ENCODE results near the gene KMT2B. TPM values are rescaled to one million over a fixed set of nuclear protein-coding genes. Genes with fewer than 3 reads are reported as not detected.

Gene KMT2B
- polyA plus RNA-seq, 2 of the 4 experiments (the other 2 are of a cell fraction), result 17.8 to 39.4 TPM

DNA sequence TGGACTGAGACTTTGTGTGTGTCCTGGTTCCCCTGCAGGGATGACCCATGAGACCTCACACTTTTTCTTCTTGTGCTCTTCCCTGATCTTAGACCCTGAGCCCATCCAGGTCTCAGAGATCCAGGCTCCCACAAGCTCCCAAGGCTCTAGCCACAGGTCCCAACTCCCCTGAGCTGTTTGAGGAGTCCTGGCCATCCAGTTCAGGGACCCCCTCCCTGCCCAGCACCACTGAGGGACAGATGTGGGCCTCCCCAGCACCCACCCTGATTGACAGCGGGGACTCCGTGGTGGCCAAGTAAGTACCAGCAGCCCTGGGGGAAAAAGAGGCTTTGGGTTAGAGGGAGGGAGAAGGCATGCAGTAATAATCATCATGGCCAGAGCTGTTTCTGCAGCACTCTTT lies 41.9 kb downstream of the KMT2B start:
- no peak for ATAC-seq
- FAIRE-seq, result no peak
- H3K27ac ChIP-seq, result no peak overlapping the region
- peak overlapping the region; percentile 86; the same call in 1 of the 3 replicates for H3K4me2 ChIP-seq
- ChIA-PET POLR2A (no interaction called here), CTCF (interaction anchor here (1.0 to 2.4 kb wide), 5 partner anchors 14 to 173 kb away, joined by 3 to 8 read pairs (median 3); no protein-coding TSS in a partner anchor)
- peaks cover 25% of the 10 kb centered on the region for H3K4me1 ChIP-seq
- H3K9me3 ChIP-seq, result no peaks in the 10 kb centered on the region
- TF ChIP-seq POLR2A (IDR thresholded peaks at IDR 0.05; ENCODE audit: low read length) (no peak), JUNB (IDR thresholded peaks at IDR 0.05) (no peak), CBX2 (IDR thresholded peaks at IDR 0.05; ENCODE audit: borderline replicate concordance, low read depth) (no peak), FOSL2 (IDR thresholded peaks at IDR 0.05) (no peak), FOSL2 (CRISPR knock-in tag; IDR thresholded peaks at IDR 0.05) (no peak), RCOR1 (IDR thresholded peaks at IDR 0.05; ENCODE audit: low read depth, low read length) (no peak), CHD4 (IDR thresholded peaks at IDR 0.05; ENCODE audit: borderline replicate concordance) (no peak), NR3C1 (IDR thresholded peaks at IDR 0.05) (no peak), RAD21 (conservative IDR thresholded peaks at IDR 0.05 in 1 of 2, IDR thresholded peaks at IDR 0.05 in 1 of 2) (no peak), JUN (IDR thresholded peaks at IDR 0.05) (no peak), NFE2L2 (conservative IDR thresholded peaks at IDR 0.05; ENCODE audit: low read length) (no peak), ZNF302 (CRISPR knock-in tag; IDR thresholded peaks at IDR 0.05) (no peak), ZSCAN20 (CRISPR knock-in tag; IDR thresholded peaks at IDR 0.05) (no peak), MAZ (IDR thresholded peaks at IDR 0.05; ENCODE audit: borderline replicate concordance, low read depth, low read length) (no peak), CEBPB (IDR thresholded peaks at IDR 0.05) (no peak)
- TF ChIP-seq, protein P1, sequence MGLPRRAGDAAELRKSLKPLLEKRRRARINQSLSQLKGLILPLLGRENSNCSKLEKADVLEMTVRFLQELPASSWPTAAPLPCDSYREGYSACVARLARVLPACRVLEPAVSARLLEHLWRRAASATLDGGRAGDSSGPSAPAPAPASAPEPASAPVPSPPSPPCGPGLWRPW (IDR thresholded peaks at IDR 0.05), result no peak
- TF ChIP-seq, protein P2, sequence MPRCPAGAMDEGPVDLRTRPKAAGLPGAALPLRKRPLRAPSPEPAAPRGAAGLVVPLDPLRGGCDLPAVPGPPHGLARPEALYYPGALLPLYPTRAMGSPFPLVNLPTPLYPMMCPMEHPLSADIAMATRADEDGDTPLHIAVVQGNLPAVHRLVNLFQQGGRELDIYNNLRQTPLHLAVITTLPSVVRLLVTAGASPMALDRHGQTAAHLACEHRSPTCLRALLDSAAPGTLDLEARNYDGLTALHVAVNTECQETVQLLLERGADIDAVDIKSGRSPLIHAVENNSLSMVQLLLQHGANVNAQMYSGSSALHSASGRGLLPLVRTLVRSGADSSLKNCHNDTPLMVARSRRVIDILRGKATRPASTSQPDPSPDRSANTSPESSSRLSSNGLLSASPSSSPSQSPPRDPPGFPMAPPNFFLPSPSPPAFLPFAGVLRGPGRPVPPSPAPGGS (IDR thresholded peaks at IDR 0.05), result no peak
- TF ChIP-seq, protein P3, sequence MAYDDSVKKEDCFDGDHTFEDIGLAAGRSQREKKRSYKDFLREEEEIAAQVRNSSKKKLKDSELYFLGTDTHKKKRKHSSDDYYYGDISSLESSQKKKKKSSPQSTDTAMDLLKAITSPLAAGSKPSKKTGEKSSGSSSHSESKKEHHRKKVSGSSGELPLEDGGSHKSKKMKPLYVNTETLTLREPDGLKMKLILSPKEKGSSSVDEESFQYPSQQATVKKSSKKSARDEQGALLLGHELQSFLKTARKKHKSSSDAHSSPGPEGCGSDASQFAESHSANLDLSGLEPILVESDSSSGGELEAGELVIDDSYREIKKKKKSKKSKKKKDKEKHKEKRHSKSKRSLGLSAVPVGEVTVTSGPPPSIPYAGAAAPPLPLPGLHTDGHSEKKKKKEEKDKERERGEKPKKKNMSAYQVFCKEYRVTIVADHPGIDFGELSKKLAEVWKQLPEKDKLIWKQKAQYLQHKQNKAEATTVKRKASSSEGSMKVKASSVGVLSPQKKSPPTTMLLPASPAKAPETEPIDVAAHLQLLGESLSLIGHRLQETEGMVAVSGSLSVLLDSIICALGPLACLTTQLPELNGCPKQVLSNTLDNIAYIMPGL (CRISPR knock-in tag; IDR thresholded peaks at IDR 0.05; ENCODE audit: borderline replicate concordance), result no peak
- no peak for DNase-seq (ENCODE audit: low read depth in 1 of 2, low spot score in 1 of 2)
- 97% methylated on average over 2 of the region's 2 CpGs for WGBS (ENCODE audit: missing lambda C conversion rate)
- no peak overlapping the region for H3K4me3 ChIP-seq

DNA sequence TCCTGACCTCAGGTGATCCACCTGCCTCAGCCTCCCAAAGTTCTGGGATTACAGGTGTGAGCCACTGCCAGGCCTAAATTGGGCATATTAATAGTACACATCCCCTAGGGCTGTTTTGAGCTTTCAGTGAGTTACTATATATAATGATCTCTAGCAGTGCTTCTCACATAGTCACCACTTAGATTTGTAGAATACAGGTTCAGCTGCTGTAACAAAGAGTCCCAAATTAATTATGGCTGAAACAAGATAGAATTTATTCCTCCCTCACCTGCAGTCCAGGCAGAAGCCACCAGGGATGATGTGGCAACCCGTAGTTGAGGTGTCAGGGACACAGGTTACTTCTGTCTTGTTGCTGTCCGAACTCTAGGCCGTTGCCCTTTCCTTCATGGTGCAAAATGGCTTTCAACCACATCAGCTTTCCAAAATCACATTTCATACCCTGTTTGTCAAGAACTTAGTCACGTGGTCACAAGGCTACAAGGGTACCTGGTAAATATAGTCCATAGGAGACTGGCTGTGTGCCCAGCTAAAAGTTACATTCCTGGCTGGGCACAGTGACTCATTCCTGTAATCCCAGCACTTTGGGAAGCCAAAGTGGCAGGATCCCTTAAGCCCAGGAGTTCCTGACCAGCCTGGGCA lies 43.0 kb downstream of the KMT2B start:
- ATAC-seq, result no peak
- H3K27ac ChIP-seq, result no peak overlapping the region
- TF ChIP-seq, protein P4, sequence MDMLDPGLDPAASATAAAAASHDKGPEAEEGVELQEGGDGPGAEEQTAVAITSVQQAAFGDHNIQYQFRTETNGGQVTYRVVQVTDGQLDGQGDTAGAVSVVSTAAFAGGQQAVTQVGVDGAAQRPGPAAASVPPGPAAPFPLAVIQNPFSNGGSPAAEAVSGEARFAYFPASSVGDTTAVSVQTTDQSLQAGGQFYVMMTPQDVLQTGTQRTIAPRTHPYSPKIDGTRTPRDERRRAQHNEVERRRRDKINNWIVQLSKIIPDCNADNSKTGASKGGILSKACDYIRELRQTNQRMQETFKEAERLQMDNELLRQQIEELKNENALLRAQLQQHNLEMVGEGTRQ (IDR thresholded peaks at IDR 0.05), result peak; percentile 66
- TF ChIP-seq HDAC2 (IDR thresholded peaks at IDR 0.05), result no peak
- no peak for TF ChIP-seq KDM1A (IDR thresholded peaks at IDR 0.05; ENCODE audit: low read depth)
- 0 out of 2 replicates have a peak, but pooled peaks have one; percentile 14 for TF ChIP-seq FOSL2 (IDR thresholded peaks at IDR 0.05)
- peak; percentile 40; the same call in 1 of the 2 replicates for TF ChIP-seq FOSL2 (CRISPR knock-in tag; IDR thresholded peaks at IDR 0.05)
- no peaks in the 10 kb centered on the region for H3K9me3 ChIP-seq
- H3K4me1 ChIP-seq, result peaks cover 27% of the 10 kb centered on the region
- ChIA-PET CTCF (interaction anchor here (1.0 to 2.4 kb wide), 6 partner anchors 13 to 168 kb away, joined by 3 to 8 read pairs (median 4); no protein-coding TSS in a partner anchor), POLR2A (interaction anchor here (0.5 to 0.9 kb wide), 2 partner anchors 13 kb away, joined by 3 read pairs; partner anchors contain the start of gene LIN37)
- H3K4me2 ChIP-seq, result no peak overlapping the region
- no peak for FAIRE-seq
- H3K4me3 ChIP-seq, result no peak overlapping the region
- peak in 1 of 2 experiments; percentile 47 for DNase-seq (ENCODE audit: low read depth in 1 of 2, low spot score in 1 of 2)
- 83% methylated on average over 4 of the region's 4 CpGs for WGBS (ENCODE audit: missing lambda C conversion rate)

Measured in A549 (cell line).